Measurements from ENCODE around the gene JAKMIP1. TPM values are rescaled to one million over a fixed set of nuclear protein-coding genes. Genes with fewer than 3 reads are reported as not detected.

The JAKMIP1 gene
- total RNA-seq, 1 donor from 2014 or later, result 0.89 TPM

- Mint-ChIP-seq H3K36me3 (ENCODE audit: insufficient read depth) (no peaks in the 10 kb centered on the region), H3K27ac (no peak overlapping the region), H3K4me3 (ENCODE audit: low read depth) (no peak overlapping the region), H3K27me3 (peaks cover 4% of the 10 kb centered on the region), H3K9me3 (ENCODE audit: low read depth) (no peaks in the 10 kb centered on the region), H3K4me1 (ENCODE audit: low read depth) (no peaks in the 10 kb centered on the region)
- DNase-seq (ENCODE audit: low spot score, unreplicated experiment), result no peak
- TF ChIP-seq CTCF (IDR thresholded peaks at IDR 0.05; ENCODE audit: unreplicated experiment), result no peak
Measured at GRCh38 chr4:6235901-6236640, 35.7 kb upstream of the JAKMIP1 start.

DNA sequence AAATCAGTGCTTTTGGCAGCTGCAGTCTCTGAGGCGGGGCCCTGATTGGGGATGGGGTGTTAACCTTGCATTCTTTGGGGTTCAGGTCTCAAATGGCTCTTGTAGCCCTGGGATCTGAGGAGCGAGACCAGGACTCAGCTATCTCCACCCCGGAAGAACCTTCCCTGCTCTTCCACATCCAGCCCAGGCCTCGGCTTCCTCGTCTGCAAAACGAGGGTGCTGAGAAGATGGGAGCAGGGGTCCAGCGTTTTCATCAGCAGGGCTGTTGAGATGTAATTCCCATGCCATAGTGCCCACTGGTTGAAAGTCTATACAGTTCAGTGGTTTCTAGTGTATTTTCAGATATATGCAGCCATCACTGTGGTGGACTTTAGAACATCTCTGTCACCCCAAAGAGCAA lies 34.7 kb upstream of the JAKMIP1 start:
- no peaks in the 10 kb centered on the region for H3K36me3 Mint-ChIP-seq (ENCODE audit: insufficient read depth)
- no peaks in the 10 kb centered on the region for H3K4me1 Mint-ChIP-seq (ENCODE audit: low read depth)
- H3K9me3 Mint-ChIP-seq (ENCODE audit: low read depth), result no peaks in the 10 kb centered on the region
- H3K27ac Mint-ChIP-seq, result no peak overlapping the region
- peaks cover 4% of the 10 kb centered on the region for H3K27me3 Mint-ChIP-seq
- TF ChIP-seq CTCF (IDR thresholded peaks at IDR 0.05; ENCODE audit: unreplicated experiment), result no peak
- no peak overlapping the region for H3K4me3 Mint-ChIP-seq (ENCODE audit: low read depth)
- no peak for DNase-seq (ENCODE audit: low spot score, unreplicated experiment)

DNA sequence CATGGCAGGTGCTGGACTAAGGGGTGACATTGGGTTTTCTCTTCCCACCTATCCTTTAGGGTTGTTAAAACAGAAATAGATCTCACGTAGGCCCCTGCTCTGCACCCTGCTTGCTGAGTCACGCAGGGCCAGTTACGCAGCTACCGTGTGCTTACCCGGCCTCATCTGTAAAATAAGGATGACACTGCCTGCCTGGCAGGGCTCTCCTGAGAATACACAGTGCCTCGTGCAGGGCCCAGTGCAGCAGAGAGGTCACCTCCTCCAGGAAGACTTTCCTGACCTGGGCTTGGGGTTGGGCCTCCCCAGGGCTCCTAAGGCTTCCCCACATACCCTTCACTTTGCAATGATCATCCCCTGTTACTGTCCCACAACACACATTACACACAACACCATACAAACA lies 33.6 kb upstream of the JAKMIP1 start:
- Mint-ChIP-seq H3K4me3 (ENCODE audit: low read depth) (no peak overlapping the region), H3K9me3 (ENCODE audit: low read depth) (no peaks in the 10 kb centered on the region), H3K27ac (no peak overlapping the region), H3K36me3 (ENCODE audit: insufficient read depth) (no peaks in the 10 kb centered on the region), H3K27me3 (peaks cover 4% of the 10 kb centered on the region), H3K4me1 (ENCODE audit: low read depth) (no peaks in the 10 kb centered on the region)
- TF ChIP-seq CTCF (IDR thresholded peaks at IDR 0.05; ENCODE audit: unreplicated experiment), result no peak
- no peak for DNase-seq (ENCODE audit: low spot score, unreplicated experiment)

- Mint-ChIP-seq H3K36me3 (ENCODE audit: insufficient read depth) (no peaks in the 10 kb centered on the region), H3K9me3 (ENCODE audit: low read depth) (no peaks in the 10 kb centered on the region), H3K4me1 (ENCODE audit: low read depth) (no peaks in the 10 kb centered on the region), H3K27ac (no peak overlapping the region), H3K4me3 (ENCODE audit: low read depth) (no peak overlapping the region), H3K27me3 (peaks cover 4% of the 10 kb centered on the region)
- DNase-seq (ENCODE audit: low spot score, unreplicated experiment), result no peak
- TF ChIP-seq CTCF (IDR thresholded peaks at IDR 0.05; ENCODE audit: unreplicated experiment), result no peak
Measured at GRCh38 chr4:6232836-6233785, 32.8 kb upstream of the JAKMIP1 start.

GRCh38 chr4:6231663-6232165 lies 31.4 kb upstream of the JAKMIP1 start:
- Mint-ChIP-seq H3K9me3 (ENCODE audit: low read depth) (no peaks in the 10 kb centered on the region), H3K27ac (no peak overlapping the region), H3K4me1 (ENCODE audit: low read depth) (no peaks in the 10 kb centered on the region), H3K4me3 (ENCODE audit: low read depth) (no peak overlapping the region), H3K36me3 (ENCODE audit: insufficient read depth) (no peaks in the 10 kb centered on the region), H3K27me3 (peaks cover 4% of the 10 kb centered on the region)
- TF ChIP-seq CTCF (IDR thresholded peaks at IDR 0.05; ENCODE audit: unreplicated experiment), result no peak
- no peak for DNase-seq (ENCODE audit: low spot score, unreplicated experiment)

Data from progenitor cell of endocrine pancreas (in vitro differentiated cells).